HL-60/S4 (cell line): Measurements from ENCODE around the gene TBX10.
"Not testable (repeated sequence)": the region's sequence is repeated elsewhere in the genome, so short reads cannot be mapped to it uniquely, and the experiment has no call there.

Experiments
- in situ Hi-C: fragments of 300-500 bp; cut with MboI; formaldehyde crosslinking; loops from 2 replicates; pipeline ENCODE4 v1.14.3; 2022; ENCODE audit warnings: low sequenced_read_pairs

The TBX10 gene

DNA sequence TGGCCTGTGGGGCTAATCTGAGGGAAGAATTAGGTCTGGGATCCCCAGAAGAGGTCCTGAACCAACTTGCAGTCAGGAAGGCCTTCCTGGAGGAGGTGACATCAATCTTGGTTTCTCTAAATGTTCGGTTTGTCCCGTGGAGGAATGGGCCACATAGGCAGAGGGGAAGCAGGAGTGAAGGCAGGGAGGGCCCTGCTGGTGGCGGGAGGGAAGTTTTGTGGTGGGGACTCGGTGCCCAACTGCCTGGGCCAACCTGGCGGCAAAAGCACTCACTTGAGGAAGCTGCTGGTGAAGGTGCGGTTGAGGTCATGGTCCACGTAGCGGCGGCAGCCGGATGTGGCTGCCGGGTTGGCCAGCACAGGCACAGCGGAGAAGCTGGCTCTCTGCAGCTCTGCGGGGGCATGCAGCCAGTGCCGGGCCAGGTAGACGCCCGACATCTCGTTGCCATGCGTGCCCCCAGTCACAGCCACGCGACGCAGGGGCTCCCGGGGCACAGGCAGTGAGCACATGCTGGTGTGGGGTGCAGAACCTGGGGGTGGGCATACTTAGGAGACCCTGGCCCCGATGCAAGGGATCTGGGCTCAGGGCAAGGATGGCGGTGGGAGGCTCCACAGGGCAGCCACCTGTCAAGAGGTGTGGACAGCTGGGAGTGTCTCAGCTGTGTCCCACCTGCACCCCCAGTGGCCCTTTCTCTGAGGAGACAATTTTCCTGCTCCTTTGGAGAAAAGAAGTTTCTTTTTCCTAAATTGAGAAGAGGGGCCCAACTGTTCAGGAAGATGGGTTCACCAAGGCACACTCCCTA is 7.2 kb upstream of the TBX10 start:
- in situ Hi-C loops, result no loop called here

DNA sequence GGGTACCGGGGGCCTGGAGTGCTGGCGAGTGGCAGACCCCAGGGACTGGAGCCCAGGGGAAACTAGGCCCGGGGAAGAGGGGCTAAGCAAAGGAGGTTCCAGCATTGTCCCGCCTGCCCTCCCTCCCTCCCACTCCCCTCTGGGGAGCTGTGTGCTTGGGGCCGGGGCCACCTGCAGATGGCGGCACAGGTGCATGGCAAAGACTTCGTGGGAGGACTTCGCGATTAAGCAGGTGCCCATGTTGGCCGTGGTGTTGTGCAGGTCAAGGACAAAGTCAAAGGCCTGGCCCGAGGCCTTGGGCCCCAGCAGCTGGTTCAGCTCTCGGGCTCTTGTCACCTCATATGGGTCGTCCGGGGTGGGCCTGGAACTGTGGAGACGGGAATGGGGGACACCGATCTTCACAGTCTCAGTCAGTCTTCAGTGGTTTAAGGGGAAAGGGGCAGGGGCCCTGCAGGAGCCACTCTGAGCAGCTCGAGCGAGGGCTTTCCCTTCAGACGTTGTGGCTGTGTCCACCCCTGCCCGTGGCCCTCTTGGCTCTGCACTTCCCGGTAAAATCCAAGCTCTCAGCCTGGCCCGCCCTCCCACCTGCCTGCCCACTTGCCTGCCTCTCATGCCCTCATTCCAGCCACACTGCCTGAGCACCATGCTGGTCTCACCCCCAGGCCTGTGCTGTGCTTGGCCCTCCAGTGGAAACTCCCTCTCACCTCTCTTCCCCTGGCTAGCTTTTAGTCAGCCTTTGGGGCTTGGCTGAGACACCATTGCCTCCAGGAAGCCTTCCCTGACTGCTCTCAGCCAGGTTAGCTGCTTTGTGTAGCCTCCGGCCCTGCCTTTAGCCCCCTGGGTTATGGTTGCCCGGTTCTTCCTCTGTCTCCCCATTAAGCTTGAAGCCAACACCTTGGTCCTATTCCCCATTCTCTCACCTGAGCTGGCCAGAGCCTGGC is 6.2 kb upstream of the TBX10 start:
- in situ Hi-C loops, result no loop called here

- in situ Hi-C loops, result no loop called here
These were observed 5.2 kb upstream of the TBX10 start for GRCh38 chr11:67644472-67645418.

DNA sequence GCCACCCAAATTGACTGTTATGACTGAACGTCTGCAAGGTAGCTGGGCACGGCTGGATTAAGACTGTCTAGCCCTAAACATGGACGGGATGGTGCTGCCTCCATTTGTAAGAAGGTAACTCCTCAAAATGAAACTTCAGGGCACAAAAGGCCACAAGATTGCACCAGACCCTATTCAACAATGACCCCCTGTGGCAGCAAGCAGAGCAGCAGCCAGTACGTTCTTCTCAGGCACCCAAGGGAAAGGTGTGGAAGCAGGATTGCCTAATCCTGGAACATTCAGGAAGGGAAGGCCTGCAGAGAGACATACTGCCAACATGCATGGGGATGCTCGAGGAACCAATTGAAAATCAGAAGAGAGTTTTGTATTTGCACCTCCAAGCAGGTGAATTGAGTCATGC is 4.5 kb upstream of the TBX10 start:
- in situ Hi-C loops, result no loop called here

DNA sequence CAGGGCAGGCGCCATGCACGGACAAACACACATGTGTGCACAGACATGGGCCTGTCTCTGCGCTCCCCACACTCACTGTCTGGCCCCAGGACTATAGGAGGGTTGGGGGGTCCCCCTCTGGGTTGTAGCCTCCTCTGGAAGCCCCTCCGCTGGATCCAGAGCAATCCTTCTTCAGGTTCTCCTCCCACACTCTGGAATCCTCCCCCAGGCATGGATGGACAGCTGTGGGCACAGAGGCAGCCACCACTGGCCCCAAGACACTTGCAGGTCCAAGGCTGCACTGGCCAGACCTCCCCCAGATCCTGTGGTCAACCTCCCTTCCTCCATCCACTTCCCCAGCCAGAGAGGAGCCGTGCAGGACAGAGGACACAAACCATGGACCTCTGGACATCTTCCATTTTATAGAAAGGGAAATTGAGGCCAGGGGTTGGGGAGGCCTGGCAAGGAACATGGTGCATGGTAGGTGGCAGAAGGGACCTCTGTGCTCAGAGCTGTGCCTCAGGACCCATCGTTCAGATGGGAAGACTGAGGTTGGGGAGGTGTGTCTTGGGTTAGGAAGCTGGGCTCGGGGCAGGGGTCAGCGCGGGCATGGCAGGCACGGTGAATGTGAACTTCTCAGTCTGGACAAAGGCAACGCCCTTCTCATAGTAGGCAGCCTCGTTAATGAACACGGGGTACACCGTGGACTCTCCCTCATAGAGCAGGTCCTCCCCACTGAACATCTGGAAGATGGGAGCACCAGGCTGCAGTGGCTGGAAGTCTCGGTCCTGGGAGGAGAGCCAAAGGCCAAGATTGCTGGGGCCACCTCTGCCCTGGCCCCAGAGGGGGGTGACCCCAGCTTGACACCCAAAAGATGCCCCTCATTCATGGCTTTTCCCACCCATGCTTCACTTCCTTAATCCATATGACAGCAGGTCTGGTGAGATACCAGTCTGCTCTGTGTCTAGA is 2.9 kb upstream of the TBX10 start:
- in situ Hi-C loops, result no loop called here

GRCh38 chr11:67641338-67642172 is 2.0 kb upstream of the TBX10 start:
- in situ Hi-C loops, result no loop called here

DNA sequence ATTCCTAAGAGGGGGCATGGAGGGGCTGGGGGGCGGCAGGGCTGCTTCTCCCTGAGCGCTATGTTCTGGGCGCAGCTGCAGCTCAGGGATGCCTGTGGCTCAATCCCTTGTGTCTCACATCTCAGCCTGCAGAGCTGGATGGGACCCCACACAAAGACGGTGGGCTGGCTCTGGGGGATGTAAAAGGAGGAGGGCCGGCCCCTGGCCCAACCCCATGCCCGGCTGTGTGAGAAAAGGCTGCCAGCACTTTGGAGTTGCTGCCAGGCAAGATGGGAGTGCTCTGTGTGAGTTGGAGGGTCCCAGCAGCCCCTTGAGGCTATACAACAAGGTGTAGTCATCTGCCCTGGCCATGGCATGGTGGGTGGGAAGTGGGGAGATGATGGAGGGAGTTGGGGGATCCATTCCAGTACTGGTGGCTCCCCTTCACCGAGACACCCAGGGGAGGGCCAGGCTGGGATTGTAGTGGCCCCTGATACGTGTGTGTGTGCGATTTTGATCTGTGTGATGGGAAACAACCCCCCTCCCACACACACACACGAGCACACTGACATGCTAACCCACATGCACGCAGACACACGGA is 1.3 kb upstream of the TBX10 start:
- in situ Hi-C loops, result no loop called here

DNA sequence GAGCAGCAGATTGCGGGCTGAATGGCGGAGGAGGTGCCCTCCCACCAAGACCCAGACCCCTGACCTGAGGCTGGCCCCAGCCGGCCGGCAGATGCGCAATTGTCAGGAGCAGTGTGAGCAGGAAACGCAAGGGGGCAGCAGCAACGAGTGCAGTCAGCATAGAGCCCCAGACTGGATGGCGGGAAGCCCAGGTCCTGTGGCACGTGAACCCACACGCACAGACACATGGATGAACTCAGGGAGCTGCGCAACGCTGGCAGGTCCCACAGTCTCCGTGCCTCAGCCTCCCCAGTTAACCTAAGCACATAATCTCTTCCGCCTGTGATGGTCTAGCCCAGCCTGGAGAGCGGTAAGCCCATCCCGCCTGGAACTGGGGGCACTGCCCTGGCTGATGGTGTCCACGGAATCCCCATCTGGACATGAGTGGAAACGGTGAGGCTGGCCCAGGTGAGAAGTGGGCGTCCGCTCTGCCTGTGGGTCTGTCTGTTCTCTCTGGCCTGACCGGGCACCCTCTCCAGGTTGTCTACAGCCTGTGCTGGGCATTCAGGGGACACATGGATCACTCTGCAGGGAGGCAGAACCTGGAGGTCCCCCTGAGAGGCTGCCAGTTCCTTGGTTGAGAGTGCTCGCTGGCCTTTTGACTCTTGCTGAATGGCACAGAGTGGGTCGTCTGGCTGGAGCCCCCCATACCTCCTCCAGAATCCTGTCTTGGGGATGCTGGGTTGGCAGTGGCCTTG is 626 bp upstream of the TBX10 start:
- in situ Hi-C loops, result no loop called here

- in situ Hi-C loops, result no loop called here
These were observed 777 bp downstream of the TBX10 start for GRCh38 chr11:67638535-67639437.

GRCh38 chr11:67637441-67637840 is 2.1 kb downstream of the TBX10 start:
- in situ Hi-C loops, result not testable (repeated sequence)

GRCh38 chr11:67636962-67637361 is 2.6 kb downstream of the TBX10 start:
- in situ Hi-C loops, result no loop called here

GRCh38 chr11:67635231-67635521 is 4.4 kb downstream of the TBX10 start:
- in situ Hi-C loops, result no loop called here

DNA sequence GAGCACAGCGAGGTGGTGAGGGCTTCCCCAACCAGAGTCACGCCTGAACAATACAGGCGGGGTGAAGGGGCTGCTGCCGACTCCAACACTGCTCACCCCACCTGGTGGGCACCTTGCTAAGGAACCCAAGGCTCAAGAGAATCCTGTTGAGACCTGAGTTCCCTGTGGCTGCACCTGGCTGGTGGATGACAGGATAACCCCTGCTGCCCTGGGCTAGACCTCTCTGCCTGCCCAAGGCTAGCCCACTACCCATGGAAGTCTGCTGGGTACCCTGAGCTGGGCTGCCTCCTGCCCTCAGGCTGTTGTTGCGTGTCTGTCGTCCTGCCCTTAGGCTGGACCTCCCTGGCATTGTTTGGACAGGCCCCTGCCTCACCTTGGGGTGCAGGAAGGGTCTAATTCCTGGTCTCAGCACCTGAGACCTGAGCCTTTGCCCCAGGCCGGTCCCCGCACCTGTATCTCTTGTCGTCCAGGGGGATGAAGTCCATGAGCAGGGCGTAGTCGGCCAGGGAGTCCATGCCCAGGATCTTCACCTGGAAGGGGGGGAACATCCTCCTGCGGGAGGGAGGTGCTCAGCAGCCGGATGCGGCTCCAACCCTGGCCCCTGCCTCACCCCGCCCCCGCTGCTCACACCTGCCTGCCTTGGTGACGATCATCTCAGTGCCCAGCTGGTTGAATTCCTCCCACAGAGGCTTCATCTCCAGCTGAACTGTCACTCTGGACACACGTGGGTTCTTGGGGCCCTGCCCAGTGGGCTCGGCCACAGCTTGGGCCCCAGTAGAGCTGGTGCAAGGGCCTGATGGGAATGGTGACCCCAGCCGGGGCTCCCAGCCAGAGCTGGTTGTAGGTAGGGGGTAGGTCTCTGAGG is 5.0 kb downstream of the TBX10 start:
- in situ Hi-C loops, result no loop called here

DNA sequence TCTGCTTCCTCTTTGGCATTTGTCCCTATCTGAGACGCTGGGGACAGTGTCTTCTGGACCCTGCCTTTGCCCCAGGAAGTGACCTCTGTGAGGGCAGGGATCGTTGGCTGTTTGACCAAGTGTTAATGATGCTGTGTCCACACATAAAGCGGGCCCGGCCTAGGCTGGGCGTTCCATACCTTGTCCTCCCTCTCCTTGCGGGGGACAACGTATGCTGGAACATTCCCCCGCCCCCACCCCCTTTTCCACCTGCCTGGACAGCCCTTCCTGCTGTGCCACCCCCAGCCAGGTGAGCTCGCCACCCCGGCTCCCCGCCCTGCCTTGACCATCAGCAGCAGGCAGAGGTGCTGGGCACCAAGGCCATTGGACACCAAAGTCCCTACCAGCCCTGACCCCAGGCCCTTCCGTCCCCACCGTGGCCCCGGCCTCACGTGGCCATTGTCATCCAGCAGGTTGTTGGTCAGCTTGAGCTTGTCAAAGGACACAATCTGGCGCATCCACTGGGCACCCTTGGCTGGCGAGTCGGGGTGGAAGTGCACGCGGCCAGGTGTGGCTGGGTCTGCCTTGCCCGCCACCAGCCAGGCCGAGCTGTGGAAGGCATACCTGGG is 5.7 kb downstream of the TBX10 start:
- in situ Hi-C loops, result no loop called here

DNA sequence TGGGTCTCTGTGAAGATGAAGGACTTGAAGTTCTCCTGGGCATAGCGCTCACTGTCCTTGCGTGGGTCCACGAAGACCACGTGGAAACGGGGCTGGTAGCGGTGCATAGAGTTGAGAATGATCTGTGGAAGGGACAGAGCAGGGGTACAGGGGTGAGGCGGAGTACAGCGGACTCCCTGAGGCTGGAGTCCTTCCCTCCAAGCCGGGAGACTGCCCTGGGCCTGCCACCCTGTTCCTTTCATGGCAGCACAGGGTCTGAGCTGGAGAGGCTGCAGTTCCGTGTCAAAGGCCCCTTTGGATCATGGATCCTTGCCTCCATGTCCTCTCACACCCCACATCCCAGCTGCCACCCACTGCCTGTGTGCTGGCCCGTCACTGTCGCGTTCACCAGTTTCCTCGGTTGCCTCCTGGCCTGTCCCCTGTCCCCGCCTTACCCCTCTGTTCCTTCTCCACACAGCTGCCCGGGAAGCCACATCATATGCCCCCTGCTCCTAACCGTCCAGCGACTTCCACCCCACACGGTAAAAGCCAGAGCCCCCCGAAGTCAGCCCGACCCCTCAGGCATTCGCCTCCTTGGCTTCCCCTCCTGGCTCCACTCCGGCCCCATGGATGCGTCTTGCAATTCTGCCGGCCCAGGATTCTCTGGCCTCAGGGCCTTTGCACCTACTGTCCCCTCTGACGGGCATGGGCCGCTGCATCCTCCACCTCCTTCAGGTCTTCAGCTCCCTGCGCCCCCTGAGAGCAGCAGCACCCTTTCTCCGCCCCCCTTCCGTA is 6.4 kb downstream of the TBX10 start:
- in situ Hi-C loops, result no loop called here
